DND-41 (cell line): Measurements from ENCODE around the gene FOSB.

ENCODE experiments used
- CTCF ChIP-seq: IDR thresholded peaks from 2 replicates; pipeline ENCODE4 v1.5.1; 2012; ENCODE audit warnings: borderline replicate concordance, low read length, moderate library complexity, mild to moderate bottlenecking; ENCODE audit not compliant: poor library complexity, severe bottlenecking; ENCODE audit errors: extremely low read depth
- EZH2 ChIP-seq: IDR thresholded peaks from 3 replicates; pipeline ENCODE4 v1.6.1; 2012; ENCODE audit warnings: borderline replicate concordance, low read depth, mild to moderate bottlenecking, moderate library complexity, low read length, inconsistent platforms; ENCODE audit not compliant: severe bottlenecking

- TF ChIP-seq CTCF (no peak), EZH2 (no peak)
These were observed 3.5 kb upstream of the FOSB start for GRCh38 chr19:45464274-45464673.
